ENCODE results near the gene NRARP.

- TF ChIP-seq CEBPB (IDR thresholded peaks at IDR 0.05; ENCODE audit: low read depth): no peak
- TF ChIP-seq JUND (IDR thresholded peaks at IDR 0.05): no peak
- no peak for TF ChIP-seq CTCF (IDR thresholded peaks at IDR 0.05 in 2 of 3, conservative IDR thresholded peaks at IDR 0.05 in 1 of 3; ENCODE audit: borderline replicate concordance in 1 of 3, insufficient read depth in 1 of 3, low read depth in 2 of 3, low read length in 2 of 3)
- no peak for TF ChIP-seq SP1 (IDR thresholded peaks at IDR 0.05; ENCODE audit: low read depth)
- no peak for TF ChIP-seq RAD21 (IDR thresholded peaks at IDR 0.05; ENCODE audit: low read depth)
- no peak for TF ChIP-seq POLR2AphosphoS5 (IDR thresholded peaks at IDR 0.05; ENCODE audit: low read depth, low read length)
- no peak for TF ChIP-seq POLR2A (IDR thresholded peaks at IDR 0.05; ENCODE audit: borderline replicate concordance, extremely low read depth, insufficient read depth, insufficient read length)
- TF ChIP-seq REST (IDR thresholded peaks at IDR 0.05; ENCODE audit: low read depth): no peak
- no peak for TF ChIP-seq SRF (IDR thresholded peaks at IDR 0.05; ENCODE audit: low read depth)
- no peak for TF ChIP-seq EZH2 (IDR thresholded peaks at IDR 0.05)
- TF ChIP-seq EGR1 (IDR thresholded peaks at IDR 0.05; ENCODE audit: low read depth): no peak
- no peak for TF ChIP-seq ZNF274 (IDR thresholded peaks at IDR 0.05; ENCODE audit: low read depth, low read length)
These were observed 3.2 kb upstream of the NRARP start for GRCh38 chr9:137305060-137305797.
